Activated T-helper 9 cell treated with anti-CD3 and anti-CD28 coated beads, Interleukin-2, amount 50 U/mL, for 16 hours (primary cell): ENCODE measurements around the gene DNASE1L2.

ENCODE experiments used
- DNase-seq: peaks from one replicate; pipeline ENCODE4 v3.0.0-alpha.2; 2020; ENCODE audit warnings: low read depth

Gene DNASE1L2

DNA sequence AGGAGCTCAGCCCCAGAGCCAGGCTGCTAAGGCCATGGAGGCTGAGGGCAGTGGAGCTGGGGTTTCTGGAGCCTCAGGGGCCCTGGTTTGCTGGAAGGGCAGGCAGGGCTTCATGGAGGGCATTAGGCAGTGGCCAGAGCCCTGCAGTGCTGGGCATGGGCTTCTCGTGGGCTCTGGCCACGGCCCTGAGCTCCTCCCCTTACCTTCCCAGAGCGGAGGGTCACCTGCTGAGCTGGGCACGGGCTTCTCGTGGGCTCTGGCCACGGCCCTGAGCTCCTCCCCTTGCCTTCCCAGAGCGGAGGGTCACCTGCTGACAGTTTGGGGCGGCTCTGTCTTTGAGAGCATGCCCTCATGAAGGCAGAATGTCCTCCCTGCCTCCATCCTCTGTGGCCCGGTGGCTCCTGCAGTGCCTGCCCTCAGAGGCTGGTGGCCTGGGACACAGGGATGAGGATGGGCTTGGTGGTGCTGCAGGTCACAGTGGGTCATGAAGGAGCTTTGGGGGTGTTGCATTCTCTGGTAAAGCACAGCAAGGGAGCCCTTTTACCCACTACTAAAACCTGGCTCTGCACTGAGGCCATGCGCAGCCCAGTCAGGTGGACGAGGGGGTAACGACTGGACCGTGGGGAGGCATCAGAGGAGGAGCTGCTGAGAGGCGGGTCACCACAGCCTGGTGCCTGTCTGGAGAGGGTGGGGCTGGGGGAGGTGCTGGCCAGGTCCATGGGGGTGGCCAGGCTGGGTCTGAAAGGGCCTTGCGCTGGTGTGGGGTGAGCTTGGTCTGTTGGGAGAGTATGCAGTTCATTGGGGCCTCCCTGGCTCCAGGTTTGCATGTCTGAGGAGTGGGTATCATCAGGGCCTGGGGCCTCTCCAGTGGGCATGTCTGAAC is 34.6 kb downstream of the DNASE1L2 start:
- DNase-seq: no peak

GRCh38 chr16:2271848-2272461 is 35.7 kb downstream of the DNASE1L2 start:
- DNase-seq: no peak

- DNase-seq: no peak
Measured at GRCh38 chr16:2273484-2273883, 37.2 kb downstream of the DNASE1L2 start.

DNA sequence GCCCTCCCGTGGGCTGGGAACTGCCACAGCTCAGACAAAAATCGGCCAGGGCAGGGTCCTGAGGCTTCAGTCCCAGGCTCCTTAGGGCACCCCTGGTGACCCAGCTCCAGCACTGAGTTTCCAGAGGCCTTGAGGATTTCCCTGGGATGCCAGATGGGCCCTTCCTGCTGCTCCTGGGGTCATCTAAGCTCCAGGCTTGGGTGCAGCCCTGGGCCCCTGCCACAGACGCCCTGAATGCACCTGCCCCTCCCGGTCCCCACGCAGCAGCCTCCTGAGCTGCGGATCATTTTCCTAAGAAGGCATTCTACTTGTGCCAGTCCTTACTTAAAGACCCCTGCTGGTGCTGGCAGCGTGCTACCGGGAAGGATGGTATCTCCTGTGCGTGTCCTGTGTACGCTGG is 37.7 kb downstream of the DNASE1L2 start:
- no peak for DNase-seq

GRCh38 chr16:2275476-2276367 is 39.5 kb downstream of the DNASE1L2 start:
- DNase-seq: no peak

DNA sequence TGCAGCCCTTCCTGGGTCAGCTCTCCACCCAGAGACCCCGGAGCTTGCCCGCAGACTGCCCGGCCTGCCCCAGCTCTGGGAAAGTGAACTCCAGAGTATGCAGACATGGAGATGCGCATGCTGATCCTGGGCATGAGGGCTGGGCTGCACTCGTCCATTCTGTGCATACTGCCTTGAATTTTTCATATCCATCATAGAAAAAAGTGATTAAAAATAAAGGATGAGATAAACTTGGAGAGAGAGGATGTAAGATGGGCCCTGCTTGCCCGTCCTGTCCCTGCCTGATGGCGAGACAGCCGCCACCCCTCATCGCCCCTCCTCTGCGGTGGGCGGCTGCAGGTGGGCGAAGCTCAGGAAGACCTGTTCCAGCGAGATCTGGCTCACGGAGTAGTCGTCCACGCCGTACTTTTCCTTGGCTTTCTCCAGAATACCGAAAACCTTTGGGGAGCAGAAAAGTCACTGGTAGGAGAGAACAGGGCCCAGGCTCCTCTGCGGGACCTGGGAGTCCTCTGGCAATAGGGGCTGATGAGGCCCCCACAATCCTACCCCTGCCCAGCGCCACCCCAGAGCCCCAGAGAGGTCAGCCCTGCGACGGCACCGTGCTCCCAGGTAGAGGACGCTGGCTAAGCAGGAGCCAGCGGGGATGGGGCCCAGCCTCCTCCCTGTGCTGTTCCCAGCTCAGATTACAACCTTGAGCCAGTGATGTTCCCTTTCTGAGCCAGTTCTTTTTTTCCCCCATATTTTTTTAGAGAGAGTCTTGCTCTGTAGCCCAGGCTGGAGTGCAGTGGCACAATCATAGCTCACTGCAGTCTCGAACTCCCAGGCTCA is 40.3 kb downstream of the DNASE1L2 start:
- no peak for DNase-seq

- DNase-seq: no peak
Measured at GRCh38 chr16:2277466-2278271, 41.4 kb downstream of the DNASE1L2 start.

GRCh38 chr16:2278272-2278608 is 42.0 kb downstream of the DNASE1L2 start:
- no peak for DNase-seq

DNA sequence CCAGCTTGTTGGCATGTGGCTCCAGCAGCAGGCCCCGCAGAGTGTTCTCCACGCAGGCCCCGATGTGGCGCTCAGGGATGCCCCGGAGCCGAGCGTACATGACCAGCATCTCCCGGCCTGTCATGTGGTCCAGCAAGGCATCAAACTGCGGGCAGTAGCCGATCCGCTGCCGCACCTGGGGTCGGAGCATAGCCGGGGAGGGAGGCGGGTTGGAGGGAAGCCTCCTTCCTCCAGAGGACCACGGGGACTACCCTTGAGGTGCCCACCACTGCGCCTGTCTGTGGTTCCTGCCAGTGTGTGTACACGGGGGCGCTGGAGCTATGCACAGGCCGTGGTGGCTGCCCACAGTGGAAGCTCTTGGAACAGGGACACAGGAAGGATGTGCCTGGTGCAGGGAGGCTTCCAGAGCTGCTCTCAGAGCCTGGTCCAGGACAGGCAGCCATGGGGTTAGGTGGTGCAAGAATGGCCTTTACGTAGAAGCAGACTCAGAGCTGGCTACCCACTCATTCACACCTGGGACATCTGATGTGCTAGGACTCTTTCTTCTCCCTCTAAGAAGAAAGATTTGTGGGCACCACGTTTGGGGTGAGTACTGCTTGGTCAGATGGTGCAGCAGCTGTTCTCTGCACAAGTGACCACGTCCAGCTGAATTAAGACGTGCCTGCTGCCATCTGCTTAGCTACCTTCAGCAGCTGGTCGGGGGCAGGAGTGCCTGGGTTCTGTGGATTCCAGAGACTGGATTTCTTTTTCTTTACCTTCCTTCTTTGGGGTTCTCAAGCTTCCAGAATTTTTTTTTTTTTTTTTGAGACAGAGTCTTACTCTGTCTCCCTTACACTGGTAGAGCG is 42.9 kb downstream of the DNASE1L2 start:
- no peak for DNase-seq

DNA sequence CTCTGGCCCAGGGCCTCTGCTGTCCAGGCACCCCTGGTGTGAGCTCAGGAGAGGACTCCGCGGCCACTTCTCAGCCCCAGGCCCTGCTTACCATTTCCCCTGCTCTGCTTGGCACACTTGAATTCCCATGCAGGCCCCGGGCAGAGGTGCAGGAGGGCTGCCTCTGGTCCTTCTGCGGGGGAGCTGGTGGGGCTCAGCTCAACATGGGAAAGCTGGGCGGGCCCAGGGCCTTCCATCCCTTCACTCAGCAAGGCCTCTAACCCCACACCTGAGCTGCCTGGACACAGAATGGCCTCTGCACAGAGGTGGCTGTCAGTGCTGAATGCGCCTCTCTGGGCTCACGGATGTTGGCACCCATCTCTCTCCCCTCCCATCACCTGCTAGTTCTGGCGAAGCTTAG is 44.2 kb downstream of the DNASE1L2 start:
- no peak for DNase-seq

GRCh38 chr16:2280981-2281542 is 44.8 kb downstream of the DNASE1L2 start:
- no peak for DNase-seq

GRCh38 chr16:2282262-2282661 is 46.0 kb downstream of the DNASE1L2 start:
- DNase-seq: no peak

DNA sequence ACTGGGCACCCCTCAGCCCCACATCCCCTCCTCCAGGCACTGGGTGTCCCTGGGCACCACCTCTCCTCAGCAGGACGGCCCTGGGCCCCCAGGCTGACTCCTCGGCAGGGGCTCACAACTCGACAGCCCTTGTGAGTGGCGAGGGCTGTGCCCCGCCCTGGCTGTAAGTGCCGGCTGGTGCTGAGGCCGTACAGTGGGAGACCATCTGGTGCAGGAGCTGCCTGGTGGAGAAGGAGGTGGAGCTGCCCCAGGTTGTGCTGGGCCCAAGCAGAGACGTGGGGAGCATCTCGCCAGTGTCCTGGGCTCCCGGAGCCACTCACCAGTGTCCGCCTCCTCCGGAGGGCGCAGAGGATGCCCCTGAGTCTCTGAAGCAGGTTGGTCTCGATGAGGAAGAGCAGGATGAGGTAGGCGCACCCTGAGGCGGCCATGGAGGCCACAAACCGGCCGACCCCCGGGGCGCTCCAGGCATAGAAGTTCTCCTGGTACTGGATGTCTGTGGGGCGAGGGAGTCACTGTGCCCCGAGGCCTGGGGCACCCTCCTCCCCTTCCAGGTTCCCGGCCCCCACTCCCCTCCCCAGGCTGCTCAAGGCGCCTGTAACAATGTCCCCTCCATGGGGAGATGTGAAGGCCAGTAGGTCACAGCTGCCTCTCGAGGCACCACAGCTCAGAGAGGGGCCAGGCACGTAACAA is 46.8 kb downstream of the DNASE1L2 start:
- no peak for DNase-seq

- DNase-seq: no peak
Measured at GRCh38 chr16:2284001-2284770, 47.9 kb downstream of the DNASE1L2 start.

DNA sequence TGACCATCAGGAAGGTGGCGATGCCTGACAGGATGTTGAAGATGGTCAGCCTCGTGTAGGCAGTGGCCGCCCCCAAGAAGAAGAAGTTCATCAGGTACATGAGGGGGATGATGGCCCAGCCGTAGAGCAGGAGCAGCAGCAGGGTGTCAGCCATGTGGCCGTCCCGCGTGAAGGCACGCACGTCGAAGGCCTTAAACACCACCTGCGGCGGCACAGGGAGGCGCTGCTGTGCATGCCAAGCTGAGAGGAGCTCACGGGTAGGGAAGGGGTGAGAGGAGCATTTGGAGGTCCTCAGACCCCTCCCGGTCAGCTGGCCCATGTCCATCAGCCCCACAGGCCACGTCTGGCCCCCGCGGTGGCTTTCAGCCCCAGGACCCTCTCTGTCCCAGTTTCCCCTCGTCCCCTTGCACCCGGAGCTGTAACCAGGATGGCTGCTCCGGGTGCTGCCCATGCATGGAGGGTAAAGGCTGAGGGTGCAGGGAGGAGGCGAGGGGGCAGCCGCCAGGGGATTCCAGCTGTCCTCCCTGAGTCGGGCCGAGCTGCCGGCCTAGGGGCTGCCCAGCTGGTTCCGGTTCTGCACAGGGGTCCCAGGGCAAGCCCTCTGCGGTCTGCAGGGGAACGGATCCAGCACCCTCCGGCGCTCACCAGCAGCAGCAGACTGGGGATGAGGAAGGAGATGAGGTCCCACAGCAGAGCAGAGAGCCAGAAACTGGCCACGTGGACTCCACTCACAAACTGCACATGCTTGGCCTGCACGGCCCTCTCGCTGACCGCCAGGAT is 48.7 kb downstream of the DNASE1L2 start:
- DNase-seq: no peak

- DNase-seq: no peak
Measured at GRCh38 chr16:2285731-2286191, 49.5 kb downstream of the DNASE1L2 start.

DNA sequence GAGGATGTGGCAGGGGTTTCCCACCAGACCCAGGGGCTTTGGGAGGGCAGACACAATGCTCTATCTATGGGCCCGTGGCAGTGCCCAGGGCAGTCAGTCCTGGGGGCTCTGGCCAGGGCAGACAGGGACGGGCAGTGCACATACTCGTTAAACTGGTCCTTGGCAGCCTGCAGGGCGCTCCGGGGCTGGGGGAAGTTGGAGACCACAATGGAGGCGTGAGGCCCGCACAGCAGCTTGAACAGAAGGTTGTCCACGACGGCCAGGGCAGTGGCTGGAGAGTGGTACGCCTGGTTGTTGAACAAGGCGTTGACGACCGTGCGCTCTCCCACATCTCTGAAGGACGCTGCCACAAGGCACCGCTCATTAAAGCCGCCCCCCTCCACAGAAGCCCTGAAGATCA is 50.3 kb downstream of the DNASE1L2 start:
- no peak for DNase-seq
